HG02642 (cell line): ENCODE measurements around the gene GPC5.

ENCODE experiments used
- ATAC-seq: cut with Tn5 transposase; IDR thresholded peaks from one replicate; pipeline ENCODE4 v1.9.1; 2021; ENCODE audit warnings: mild to moderate bottlenecking; ENCODE audit not compliant: unreplicated experiment, poor library complexity

GPC5 gene

GRCh38 chr13:92553470-92554114 lies 1155.2 kb downstream of the GPC5 start:
- ATAC-seq = no peak

GRCh38 chr13:92560883-92561282 lies 1162.5 kb downstream of the GPC5 start:
- no peak for ATAC-seq

- ATAC-seq = no peak
Observed at GRCh38 chr13:92564942-92565341, 1166.5 kb downstream of the GPC5 start.

- no peak for ATAC-seq
Observed at GRCh38 chr13:92566767-92567166, 1168.3 kb downstream of the GPC5 start.

- no peak for ATAC-seq
Observed at GRCh38 chr13:92572190-92572589, 1173.8 kb downstream of the GPC5 start.

- ATAC-seq = no peak
Observed at GRCh38 chr13:92573467-92574057, 1175.1 kb downstream of the GPC5 start.

- ATAC-seq = no peak
Observed at GRCh38 chr13:92574499-92574898, 1176.1 kb downstream of the GPC5 start.

GRCh38 chr13:92575777-92576176 lies 1177.4 kb downstream of the GPC5 start:
- ATAC-seq = no peak

GRCh38 chr13:92578358-92578757 lies 1179.9 kb downstream of the GPC5 start:
- no peak for ATAC-seq

- ATAC-seq = no peak
Observed at GRCh38 chr13:92589955-92590354, 1191.5 kb downstream of the GPC5 start.

- no peak for ATAC-seq
Observed at GRCh38 chr13:92590503-92590908, 1192.1 kb downstream of the GPC5 start.

GRCh38 chr13:92591117-92591516 lies 1192.7 kb downstream of the GPC5 start:
- ATAC-seq = no peak

- ATAC-seq = no peak
Observed at GRCh38 chr13:92592757-92593156, 1194.3 kb downstream of the GPC5 start.

- ATAC-seq = no peak
Observed at GRCh38 chr13:92602560-92602959, 1204.1 kb downstream of the GPC5 start.

- ATAC-seq = no peak
Observed at GRCh38 chr13:92609376-92609775, 1211.0 kb downstream of the GPC5 start.

GRCh38 chr13:92612892-92613291 lies 1214.5 kb downstream of the GPC5 start:
- ATAC-seq = no peak

GRCh38 chr13:92613921-92614320 lies 1215.5 kb downstream of the GPC5 start:
- no peak for ATAC-seq

GRCh38 chr13:92621985-92622384 lies 1223.6 kb downstream of the GPC5 start:
- ATAC-seq = no peak

- ATAC-seq = no peak
Observed at GRCh38 chr13:92622905-92623304, 1224.5 kb downstream of the GPC5 start.

- ATAC-seq = no peak
Observed at GRCh38 chr13:92626274-92626673, 1227.9 kb downstream of the GPC5 start.

- ATAC-seq = no peak
Observed at GRCh38 chr13:92640936-92641335, 1242.5 kb downstream of the GPC5 start.

GRCh38 chr13:92649140-92649813 lies 1250.9 kb downstream of the GPC5 start:
- no peak for ATAC-seq
